Osteoblast (primary cell): ENCODE results near the gene ADORA1. TPM values are rescaled to one million over a fixed set of nuclear protein-coding genes. Genes with fewer than 3 reads are reported as not detected.

Source experiments
- DNase-seq: peaks from one replicate; pipeline ENCODE4 v3.0.0; 2011; ENCODE audit warnings: low spot score, mixed read lengths; ENCODE audit not compliant: insufficient read length; ENCODE audit errors: missing footprints
- H2AFZ ChIP-seq: 2 replicates; pipeline ENCODE4 v1.6.0; 2011; ENCODE audit warnings: mild to moderate bottlenecking, low read length
- H3K27ac ChIP-seq: 2 replicates; pipeline ENCODE4 v1.5.1; 2011; ENCODE audit warnings: mild to moderate bottlenecking, low read depth, low read length, moderate library complexity
- H3K27me3 ChIP-seq: 2 replicates; pipeline ENCODE4 v1.6.0; 2012; ENCODE audit warnings: mild to moderate bottlenecking, control low read depth, inconsistent platforms, low read length, moderate library complexity; ENCODE audit not compliant: insufficient read depth
- H3K36me3 ChIP-seq: 2 replicates; pipeline ENCODE4 v1.5.1; 2011; ENCODE audit warnings: mild to moderate bottlenecking, low read length, control low read depth, moderate library complexity; ENCODE audit not compliant: insufficient read depth
- H3K4me1 ChIP-seq: 2 replicates; pipeline ENCODE4 v1.5.1; 2011; ENCODE audit warnings: mild to moderate bottlenecking, low read length, control low read depth, moderate library complexity; ENCODE audit not compliant: insufficient read depth
- H3K4me2 ChIP-seq: 2 replicates; pipeline ENCODE4 v1.6.0; 2011; ENCODE audit warnings: mild to moderate bottlenecking, low read length; ENCODE audit not compliant: insufficient read depth
- H3K4me3 ChIP-seq: fragments of 200-600 bp; sonication (generic); 3 replicates; pipeline ENCODE4 v1.5.1; 2012; ENCODE audit warnings: mild to moderate bottlenecking, low read length, inconsistent platforms; ENCODE audit not compliant: insufficient read depth
- H3K79me2 ChIP-seq: 2 replicates; pipeline ENCODE4 v1.6.0; 2012; ENCODE audit warnings: mild to moderate bottlenecking, low read length, control low read depth, inconsistent platforms; ENCODE audit not compliant: insufficient read depth
- H3K9me3 ChIP-seq: 2 replicates; pipeline ENCODE4 v1.5.1; 2011; ENCODE audit warnings: low read depth, low read length, control low read depth
- H4K20me1 ChIP-seq: 2 replicates; pipeline ENCODE4 v1.6.0; 2012; ENCODE audit warnings: mild to moderate bottlenecking, low read length, control low read depth; ENCODE audit not compliant: insufficient read depth
- CTCF ChIP-seq: IDR thresholded peaks from 2 replicates; pipeline ENCODE4 v1.5.1; 2011; ENCODE audit warnings: mild to moderate bottlenecking, low read depth, low read length, moderate library complexity; ENCODE audit errors: extremely low read depth
- total RNA-seq: library from RNA; depleted of rRNA; stranded (reverse); fragments of >200 nt; gene quantifications from 2 replicates; pipeline ENCODE4 v1.2.3, GENCODE V29; 2012

Gene ADORA1
- total RNA-seq, 1 donor = 4.0 TPM

GRCh38 chr1:203088441-203088840 is 39.1 kb upstream of the ADORA1 start:
- peak; percentile 66 for DNase-seq
- Histone ChIP-seq H3K9me3 (no peaks in the 10 kb centered on the region), H3K4me1 (no peaks in the 10 kb centered on the region), H2AFZ (no peak overlapping the region), H3K36me3 (no peaks in the 10 kb centered on the region), H3K27me3 (peaks cover 43% of the 10 kb centered on the region), H3K4me2 (no peak overlapping the region), H3K27ac (no peak overlapping the region), H3K4me3 (no peak overlapping the region), H4K20me1 (no peaks in the 10 kb centered on the region), H3K79me2 (no peaks in the 10 kb centered on the region)
- TF ChIP-seq CTCF = no peak

- H3K4me2 ChIP-seq = no peak overlapping the region
- no peaks in the 10 kb centered on the region for H3K79me2 ChIP-seq
- no peak for TF ChIP-seq CTCF
- H3K4me1 ChIP-seq = no peaks in the 10 kb centered on the region
- H3K36me3 ChIP-seq = no peaks in the 10 kb centered on the region
- H2AFZ ChIP-seq = no peak overlapping the region
- peaks cover 43% of the 10 kb centered on the region for H3K27me3 ChIP-seq
- H3K4me3 ChIP-seq = no peak overlapping the region
- peak; percentile 36 for DNase-seq
- H3K9me3 ChIP-seq = no peaks in the 10 kb centered on the region
- H4K20me1 ChIP-seq = no peaks in the 10 kb centered on the region
- H3K27ac ChIP-seq = no peak overlapping the region
Observed at GRCh38 chr1:203089001-203089650, 38.4 kb upstream of the ADORA1 start.

GRCh38 chr1:203089651-203090045 is 37.9 kb upstream of the ADORA1 start:
- no peak overlapping the region for H3K4me2 ChIP-seq
- no peaks in the 10 kb centered on the region for H3K36me3 ChIP-seq
- no peak for TF ChIP-seq CTCF
- H3K4me1 ChIP-seq = no peaks in the 10 kb centered on the region
- H3K27ac ChIP-seq = no peak overlapping the region
- peaks cover 43% of the 10 kb centered on the region for H3K27me3 ChIP-seq
- H3K4me3 ChIP-seq = no peak overlapping the region
- H3K9me3 ChIP-seq = peaks cover 1% of the 10 kb centered on the region
- peak; percentile 35 for DNase-seq
- H2AFZ ChIP-seq = no peak overlapping the region
- no peaks in the 10 kb centered on the region for H4K20me1 ChIP-seq
- H3K79me2 ChIP-seq = no peaks in the 10 kb centered on the region

DNA sequence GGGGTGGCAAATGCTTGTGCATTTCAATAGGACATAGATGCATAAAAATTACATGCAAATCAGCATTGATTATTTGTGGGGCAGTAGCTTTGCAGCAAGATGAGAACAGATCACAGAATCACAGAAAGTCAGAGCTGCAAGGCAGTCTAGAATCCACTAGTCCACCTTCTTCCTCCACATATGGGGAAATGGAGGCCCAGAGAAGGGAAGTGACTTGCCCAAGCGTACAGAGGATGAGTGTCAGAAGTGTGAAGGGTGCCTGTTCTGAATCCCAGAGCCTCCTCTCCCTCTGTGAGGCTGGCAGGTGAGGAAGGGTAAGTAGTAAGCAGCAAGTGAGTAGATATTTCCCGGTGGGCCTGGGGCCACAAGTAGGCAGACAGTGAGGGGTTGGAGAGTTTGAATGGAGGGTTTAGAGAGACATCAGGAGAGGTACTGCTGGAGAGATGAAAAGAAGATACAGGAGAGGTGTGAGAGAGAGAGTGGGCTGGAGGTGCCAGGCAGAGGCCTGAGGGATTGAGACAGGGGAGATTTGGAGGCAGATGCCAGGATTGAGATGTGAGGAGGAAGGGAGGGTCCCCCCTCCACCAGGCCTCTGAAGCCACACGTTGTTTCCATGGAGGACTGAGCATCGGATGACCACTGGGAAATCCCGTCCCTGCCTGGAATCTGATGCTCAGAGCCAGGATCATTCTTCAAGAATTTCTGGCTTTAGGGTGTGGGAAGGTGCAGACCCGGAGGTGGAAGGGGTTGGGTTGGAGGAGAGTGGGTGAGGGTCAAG is 36.9 kb upstream of the ADORA1 start:
- Histone ChIP-seq H3K27me3 (peaks cover 43% of the 10 kb centered on the region), H3K79me2 (no peaks in the 10 kb centered on the region), H2AFZ (no peak overlapping the region), H3K4me1 (no peaks in the 10 kb centered on the region), H4K20me1 (no peaks in the 10 kb centered on the region), H3K27ac (no peak overlapping the region), H3K4me2 (no peak overlapping the region), H3K36me3 (no peaks in the 10 kb centered on the region), H3K9me3 (peaks cover 3% of the 10 kb centered on the region), H3K4me3 (no peak overlapping the region)
- TF ChIP-seq CTCF = no peak
- DNase-seq = peak; percentile 34
